ENCODE measurements around the gene KCNQ1. TPM values are rescaled to one million over a fixed set of nuclear protein-coding genes. Genes with fewer than 3 reads are reported as not detected.
A peak's percentile ranks its signal among the peaks of the same experiment; 100 is the strongest.

The KCNQ1 gene
- total and polyA plus RNA-seq, 2 of the 13 experiments (the other 11 are each of a cell fraction or from before 2014, with no cell fraction given) = 0.02 to 0.08 TPM

DNA sequence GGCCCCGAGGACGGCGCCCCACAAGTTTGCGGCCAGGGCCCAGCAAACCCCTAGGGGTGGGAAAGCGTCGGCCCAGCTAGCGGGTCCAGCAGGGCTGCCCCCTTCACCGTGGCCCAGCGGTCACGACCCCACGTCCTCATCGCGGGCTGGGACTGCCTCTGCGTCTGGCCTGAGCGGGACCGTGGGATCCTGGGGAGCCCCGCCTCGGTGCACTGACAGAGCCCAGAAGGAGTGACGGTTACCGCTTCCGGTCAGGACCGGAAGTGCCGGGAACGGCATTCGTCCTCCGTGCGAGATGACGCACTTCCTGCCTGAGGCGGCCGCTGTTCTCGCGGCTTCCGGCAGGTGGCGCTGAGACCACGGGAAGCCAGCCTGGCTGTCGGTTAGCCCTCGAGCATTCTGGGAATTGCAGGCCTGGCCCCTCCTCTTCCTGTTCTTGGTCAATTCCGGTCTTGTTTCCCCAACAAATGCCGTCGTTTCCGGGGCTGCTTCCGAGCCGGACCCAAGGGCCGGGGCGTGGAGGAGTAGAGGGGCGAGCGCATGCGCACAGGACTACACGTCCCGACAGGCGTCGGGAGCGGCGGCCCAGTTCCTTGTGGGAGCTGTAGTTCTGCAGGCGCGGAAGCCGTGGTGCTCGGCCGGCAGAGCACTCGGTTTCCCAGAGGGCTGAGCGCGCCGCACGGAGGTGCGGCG lies 44.6 kb upstream of the KCNQ1 start, which contains the start of gene TSSC4 (continued):
- TF ChIP-seq, protein P1, sequence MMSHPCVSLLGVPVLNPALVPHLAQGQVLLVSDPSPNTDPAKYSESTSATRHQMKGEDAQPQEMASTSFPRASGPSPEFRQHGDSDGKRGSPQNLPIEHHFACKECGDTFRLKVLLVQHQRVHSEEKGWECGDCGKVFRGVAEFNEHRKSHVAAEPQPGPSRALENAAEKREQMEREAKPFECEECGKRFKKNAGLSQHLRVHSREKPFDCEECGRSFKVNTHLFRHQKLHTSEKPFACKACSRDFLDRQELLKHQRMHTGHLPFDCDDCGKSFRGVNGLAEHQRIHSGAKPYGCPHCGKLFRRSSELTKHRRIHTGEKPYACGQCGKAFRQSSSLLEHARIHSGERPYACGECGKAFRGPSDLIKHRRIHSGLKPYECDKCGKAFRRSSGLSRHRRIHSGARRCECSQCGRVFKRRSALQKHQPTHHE (CRISPR knock-in tag; IDR thresholded peaks at IDR 0.05; ENCODE audit: borderline replicate concordance) = peak; percentile 62; the same call in 1 of the 2 replicates
- 0 out of 2 replicates have a peak, but pooled peaks have one; percentile 11 for TF ChIP-seq ZNF3 (CRISPR knock-in tag; IDR thresholded peaks at IDR 0.05)
- TF ChIP-seq SRF (IDR thresholded peaks at IDR 0.05; ENCODE audit: low read depth, low read length) = peak; percentile 56; the same call in 1 of the 2 replicates
- no peak; the same call in 1 of the 2 replicates for TF ChIP-seq HOXA5 (CRISPR knock-in tag; IDR thresholded peaks at IDR 0.05)
- no peak for TF ChIP-seq THYN1 (CRISPR knock-in tag; IDR thresholded peaks at IDR 0.05; ENCODE audit: borderline replicate concordance, low read depth)
- no peak for TF ChIP-seq ZNF724P (CRISPR knock-in tag; IDR thresholded peaks at IDR 0.05; ENCODE audit: borderline replicate concordance)
- peak; percentile 59; the same call in 1 of the 2 replicates for TF ChIP-seq RFX5 (IDR thresholded peaks at IDR 0.05; ENCODE audit: low read depth, low read length)
- peak; percentile 93; the same call in 1 of the 2 replicates for TF ChIP-seq ZFP41 (CRISPR knock-in tag; IDR thresholded peaks at IDR 0.05; ENCODE audit: borderline replicate concordance)
- TF ChIP-seq NBN (conservative IDR thresholded peaks at IDR 0.05) = no peak
- TF ChIP-seq, protein P2, sequence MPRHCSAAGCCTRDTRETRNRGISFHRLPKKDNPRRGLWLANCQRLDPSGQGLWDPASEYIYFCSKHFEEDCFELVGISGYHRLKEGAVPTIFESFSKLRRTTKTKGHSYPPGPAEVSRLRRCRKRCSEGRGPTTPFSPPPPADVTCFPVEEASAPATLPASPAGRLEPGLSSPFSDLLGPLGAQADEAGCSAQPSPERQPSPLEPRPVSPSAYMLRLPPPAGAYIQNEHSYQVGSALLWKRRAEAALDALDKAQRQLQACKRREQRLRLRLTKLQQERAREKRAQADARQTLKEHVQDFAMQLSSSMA (CRISPR knock-in tag; IDR thresholded peaks at IDR 0.05) = 0 out of 2 replicates have a peak, but pooled peaks have one; percentile 62
- peak; percentile 95; the same call in 1 of the 2 replicates for TF ChIP-seq WIZ (CRISPR knock-in tag; IDR thresholded peaks at IDR 0.05)
- peak; percentile 71; the same call in 1 of the 2 replicates for TF ChIP-seq ZNF546 (CRISPR knock-in tag; conservative IDR thresholded peaks at IDR 0.05)
- TF ChIP-seq, protein P3, sequence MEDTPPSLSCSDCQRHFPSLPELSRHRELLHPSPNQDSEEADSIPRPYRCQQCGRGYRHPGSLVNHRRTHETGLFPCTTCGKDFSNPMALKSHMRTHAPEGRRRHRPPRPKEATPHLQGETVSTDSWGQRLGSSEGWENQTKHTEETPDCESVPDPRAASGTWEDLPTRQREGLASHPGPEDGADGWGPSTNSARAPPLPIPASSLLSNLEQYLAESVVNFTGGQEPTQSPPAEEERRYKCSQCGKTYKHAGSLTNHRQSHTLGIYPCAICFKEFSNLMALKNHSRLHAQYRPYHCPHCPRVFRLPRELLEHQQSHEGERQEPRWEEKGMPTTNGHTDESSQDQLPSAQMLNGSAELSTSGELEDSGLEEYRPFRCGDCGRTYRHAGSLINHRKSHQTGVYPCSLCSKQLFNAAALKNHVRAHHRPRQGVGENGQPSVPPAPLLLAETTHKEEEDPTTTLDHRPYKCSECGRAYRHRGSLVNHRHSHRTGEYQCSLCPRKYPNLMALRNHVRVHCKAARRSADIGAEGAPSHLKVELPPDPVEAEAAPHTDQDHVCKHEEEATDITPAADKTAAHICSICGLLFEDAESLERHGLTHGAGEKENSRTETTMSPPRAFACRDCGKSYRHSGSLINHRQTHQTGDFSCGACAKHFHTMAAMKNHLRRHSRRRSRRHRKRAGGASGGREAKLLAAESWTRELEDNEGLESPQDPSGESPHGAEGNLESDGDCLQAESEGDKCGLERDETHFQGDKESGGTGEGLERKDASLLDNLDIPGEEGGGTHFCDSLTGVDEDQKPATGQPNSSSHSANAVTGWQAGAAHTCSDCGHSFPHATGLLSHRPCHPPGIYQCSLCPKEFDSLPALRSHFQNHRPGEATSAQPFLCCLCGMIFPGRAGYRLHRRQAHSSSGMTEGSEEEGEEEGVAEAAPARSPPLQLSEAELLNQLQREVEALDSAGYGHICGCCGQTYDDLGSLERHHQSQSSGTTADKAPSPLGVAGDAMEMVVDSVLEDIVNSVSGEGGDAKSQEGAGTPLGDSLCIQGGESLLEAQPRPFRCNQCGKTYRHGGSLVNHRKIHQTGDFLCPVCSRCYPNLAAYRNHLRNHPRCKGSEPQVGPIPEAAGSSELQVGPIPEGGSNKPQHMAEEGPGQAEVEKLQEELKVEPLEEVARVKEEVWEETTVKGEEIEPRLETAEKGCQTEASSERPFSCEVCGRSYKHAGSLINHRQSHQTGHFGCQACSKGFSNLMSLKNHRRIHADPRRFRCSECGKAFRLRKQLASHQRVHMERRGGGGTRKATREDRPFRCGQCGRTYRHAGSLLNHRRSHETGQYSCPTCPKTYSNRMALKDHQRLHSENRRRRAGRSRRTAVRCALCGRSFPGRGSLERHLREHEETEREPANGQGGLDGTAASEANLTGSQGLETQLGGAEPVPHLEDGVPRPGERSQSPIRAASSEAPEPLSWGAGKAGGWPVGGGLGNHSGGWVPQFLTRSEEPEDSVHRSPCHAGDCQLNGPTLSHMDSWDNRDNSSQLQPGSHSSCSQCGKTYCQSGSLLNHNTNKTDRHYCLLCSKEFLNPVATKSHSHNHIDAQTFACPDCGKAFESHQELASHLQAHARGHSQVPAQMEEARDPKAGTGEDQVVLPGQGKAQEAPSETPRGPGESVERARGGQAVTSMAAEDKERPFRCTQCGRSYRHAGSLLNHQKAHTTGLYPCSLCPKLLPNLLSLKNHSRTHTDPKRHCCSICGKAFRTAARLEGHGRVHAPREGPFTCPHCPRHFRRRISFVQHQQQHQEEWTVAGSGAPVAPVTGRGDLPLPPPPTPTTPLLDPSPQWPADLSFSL (CRISPR knock-in tag; IDR thresholded peaks at IDR 0.05) = no peak
- TF ChIP-seq ZNF781 (CRISPR knock-in tag; IDR thresholded peaks at IDR 0.05; ENCODE audit: borderline replicate concordance, not compliant biosample characterization) = no peak
- TF ChIP-seq SOX13 (IDR thresholded peaks at IDR 0.05) = no peak
- TF ChIP-seq SOX13 (CRISPR knock-in tag; conservative IDR thresholded peaks at IDR 0.05 in 1 of 2, IDR thresholded peaks at IDR 0.05 in 1 of 2) = peak in 1 of 2 experiments; percentile 44; a peak in 1 of 4 replicates
- TF ChIP-seq PAXIP1 (CRISPR knock-in tag; conservative IDR thresholded peaks at IDR 0.05) = peak; percentile 60

Measured in HepG2 (cell line).